HG03196 (cell line): Measurements from ENCODE around the gene KLF2.

Experiments used
- ATAC-seq: cut with Tn5 transposase; IDR thresholded peaks from one replicate; pipeline ENCODE4 v1.9.1; 2021; ENCODE audit not compliant: unreplicated experiment

The KLF2 gene

DNA sequence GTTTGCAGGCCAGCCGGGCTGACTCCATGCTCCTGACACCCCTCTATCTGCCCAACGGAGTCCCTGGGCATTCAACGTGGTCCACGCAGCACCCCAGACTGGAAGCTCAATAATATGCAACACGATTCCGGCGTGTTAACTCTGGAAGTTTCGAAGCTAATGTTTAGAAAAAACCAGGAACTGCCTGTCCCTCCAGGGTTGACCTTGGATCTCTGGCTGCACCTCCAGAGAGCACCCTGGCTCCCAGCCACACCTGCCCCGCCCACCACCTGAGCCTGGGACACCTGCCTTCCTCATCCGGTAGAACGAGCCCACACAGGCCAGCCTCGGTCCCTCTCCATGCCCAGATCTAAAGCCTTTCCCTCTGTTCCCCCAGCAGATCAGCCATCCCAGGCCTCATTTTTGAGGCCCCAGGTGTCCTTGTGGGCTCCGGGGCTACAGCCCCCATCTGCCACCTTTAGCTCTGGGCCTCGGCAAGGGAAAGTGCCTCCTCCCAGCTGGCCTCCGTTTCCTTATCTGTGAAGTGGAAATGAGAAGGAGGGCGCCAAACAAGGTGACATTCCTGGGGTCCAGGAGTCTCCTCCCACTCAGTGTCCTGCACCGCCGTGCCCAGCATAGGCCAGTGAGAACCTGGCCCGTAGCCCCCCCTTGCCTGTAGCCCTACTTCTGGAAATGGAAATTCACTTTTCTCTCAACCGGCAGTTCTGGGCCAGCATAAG, 38.7 kb downstream of the KLF2 start:
- no peak for ATAC-seq

GRCh38 chr19:16363852-16364230, 39.2 kb downstream of the KLF2 start:
- no peak for ATAC-seq

DNA sequence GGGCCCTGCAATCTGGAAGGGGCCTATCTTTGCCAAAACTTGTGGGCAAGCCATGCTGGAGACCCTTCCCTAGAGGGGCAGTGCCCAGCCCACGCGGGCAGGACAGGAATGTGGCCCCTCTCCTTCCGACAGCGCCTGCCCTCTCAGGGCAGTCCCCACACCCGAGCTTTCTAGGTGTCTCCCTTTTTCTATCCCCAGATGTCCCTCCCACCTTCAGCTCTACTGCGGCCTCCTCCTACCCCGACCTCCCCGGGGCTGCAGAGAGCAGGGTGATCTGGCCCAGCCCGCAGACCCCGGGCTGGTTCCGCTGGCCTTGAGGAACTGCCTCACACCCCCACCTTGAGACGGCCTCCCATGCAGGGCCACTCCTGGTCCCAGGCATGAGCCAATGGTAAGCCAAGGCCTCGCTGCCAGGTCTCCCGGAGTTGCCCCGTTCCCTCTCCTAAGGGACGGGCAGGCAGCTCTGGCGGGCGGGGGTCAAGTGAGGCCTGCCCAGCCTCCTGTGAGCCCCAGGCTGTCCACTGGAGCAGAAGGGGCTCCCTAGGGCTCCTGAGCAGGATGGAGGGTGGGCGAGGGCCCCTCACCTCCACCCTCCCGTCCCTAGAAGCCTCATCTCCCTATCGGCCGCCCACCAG, 39.7 kb downstream of the KLF2 start:
- ATAC-seq: no peak

GRCh38 chr19:16365300-16365996, 40.8 kb downstream of the KLF2 start:
- no peak for ATAC-seq

DNA sequence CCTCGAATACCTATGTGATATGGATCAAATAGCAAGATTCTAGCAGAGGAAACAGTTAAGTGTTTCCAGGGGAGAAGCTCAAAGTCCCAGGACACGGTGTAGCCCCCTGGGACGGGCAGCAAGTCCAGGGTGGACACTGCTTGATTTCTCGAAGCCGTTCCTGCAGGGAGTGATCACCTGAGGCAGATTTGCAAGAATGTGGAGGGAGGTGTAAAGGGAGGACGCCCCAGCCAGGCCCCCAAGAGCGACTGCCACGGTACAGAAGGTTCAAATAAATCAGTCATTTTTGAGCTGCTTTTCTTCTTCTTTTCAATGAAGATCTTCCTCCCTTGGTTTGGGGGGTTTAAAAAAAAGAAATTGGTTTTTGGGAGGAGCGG, 41.4 kb downstream of the KLF2 start:
- ATAC-seq: peak; percentile 3

GRCh38 chr19:16366433-16367260, 42.0 kb downstream of the KLF2 start:
- peak; percentile 37 for ATAC-seq

DNA sequence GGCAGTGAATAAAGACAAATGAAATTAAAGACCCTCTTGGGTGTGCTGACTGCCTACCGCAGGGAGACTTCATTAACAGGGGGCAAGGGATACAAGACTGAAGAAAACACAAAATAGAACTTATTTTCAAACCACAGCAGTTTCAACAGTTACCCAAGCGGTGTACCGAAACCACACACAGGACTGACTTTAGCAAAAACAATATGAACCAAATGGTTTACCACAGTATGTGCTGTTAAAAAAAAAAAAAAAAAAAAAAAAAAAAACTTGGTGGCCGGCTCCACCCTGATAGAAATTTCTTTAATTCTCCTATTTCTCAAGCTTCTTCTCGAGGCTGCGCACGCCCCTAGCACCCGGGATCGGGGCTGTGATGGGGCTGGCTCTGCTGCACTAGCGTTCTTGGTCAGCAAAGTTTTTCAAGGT, 42.6 kb downstream of the KLF2 start:
- peak; percentile 34 for ATAC-seq

DNA sequence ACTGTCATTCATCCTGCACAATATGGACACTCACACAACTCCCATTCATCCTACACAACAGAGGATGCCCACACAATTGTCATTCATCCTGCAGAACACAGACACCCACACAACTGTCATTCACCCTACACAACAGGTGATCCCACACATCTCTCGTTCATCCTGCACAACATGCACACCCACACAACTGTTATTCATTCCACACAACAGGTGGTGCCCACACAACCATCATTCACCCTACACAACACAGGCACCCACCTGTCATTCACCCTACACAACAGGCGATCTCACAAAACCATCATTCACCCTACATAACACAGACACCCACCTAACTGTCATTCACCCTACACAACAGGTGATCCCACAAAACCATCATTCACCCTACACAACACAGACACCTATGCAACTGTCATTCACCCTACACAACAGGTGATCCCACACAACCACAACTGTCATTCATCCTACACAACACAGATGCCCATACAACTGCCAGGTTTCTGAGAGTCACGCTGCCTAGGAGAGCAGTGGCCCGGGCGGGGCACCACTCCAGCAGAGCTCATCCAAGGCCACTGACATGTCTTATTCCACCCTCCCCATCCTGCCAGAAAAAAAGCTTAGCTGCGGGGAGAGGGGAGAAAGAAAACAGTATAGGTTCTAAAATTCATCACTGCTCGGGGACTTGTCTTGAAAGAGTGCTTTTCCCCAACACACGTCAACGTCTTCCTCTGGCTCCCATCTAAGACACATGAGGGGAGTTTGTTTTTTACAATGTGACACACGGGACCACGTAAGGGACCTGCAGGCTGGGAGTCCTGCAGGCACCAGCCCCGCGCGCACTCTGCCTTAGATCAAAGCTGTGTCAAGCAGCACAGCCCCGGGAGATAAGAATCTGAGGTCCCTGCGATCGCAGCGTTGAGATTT, 44.0 kb downstream of the KLF2 start:
- no peak for ATAC-seq

GRCh38 chr19:16369306-16369663, 44.7 kb downstream of the KLF2 start:
- ATAC-seq: no peak

- ATAC-seq: no peak
These were observed 45.3 kb downstream of the KLF2 start for GRCh38 chr19:16369664-16370576.

GRCh38 chr19:16370641-16371391, 46.2 kb downstream of the KLF2 start:
- ATAC-seq: no peak

DNA sequence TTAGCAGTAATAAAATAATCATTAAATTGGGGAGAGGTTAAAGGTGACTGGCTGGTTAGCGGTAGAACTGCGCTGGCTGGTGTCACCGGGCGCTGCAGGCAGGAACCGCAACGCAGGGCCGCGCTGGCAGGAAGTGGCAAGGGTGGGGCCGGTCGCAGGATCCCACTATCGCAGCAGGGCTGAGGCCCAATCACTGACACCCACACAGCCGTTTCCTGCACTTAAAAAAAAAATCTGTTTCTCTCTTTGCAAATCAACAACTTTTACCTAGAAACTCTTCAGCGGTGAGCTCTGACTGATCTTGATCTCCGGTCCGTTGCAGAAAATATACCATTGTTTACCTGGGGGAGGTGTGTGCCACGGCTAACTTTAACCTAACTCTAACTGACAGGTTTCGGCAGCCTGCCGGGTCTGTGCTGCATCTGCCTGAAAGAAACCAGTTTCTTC, 46.9 kb downstream of the KLF2 start:
- peak; percentile 74 for ATAC-seq

DNA sequence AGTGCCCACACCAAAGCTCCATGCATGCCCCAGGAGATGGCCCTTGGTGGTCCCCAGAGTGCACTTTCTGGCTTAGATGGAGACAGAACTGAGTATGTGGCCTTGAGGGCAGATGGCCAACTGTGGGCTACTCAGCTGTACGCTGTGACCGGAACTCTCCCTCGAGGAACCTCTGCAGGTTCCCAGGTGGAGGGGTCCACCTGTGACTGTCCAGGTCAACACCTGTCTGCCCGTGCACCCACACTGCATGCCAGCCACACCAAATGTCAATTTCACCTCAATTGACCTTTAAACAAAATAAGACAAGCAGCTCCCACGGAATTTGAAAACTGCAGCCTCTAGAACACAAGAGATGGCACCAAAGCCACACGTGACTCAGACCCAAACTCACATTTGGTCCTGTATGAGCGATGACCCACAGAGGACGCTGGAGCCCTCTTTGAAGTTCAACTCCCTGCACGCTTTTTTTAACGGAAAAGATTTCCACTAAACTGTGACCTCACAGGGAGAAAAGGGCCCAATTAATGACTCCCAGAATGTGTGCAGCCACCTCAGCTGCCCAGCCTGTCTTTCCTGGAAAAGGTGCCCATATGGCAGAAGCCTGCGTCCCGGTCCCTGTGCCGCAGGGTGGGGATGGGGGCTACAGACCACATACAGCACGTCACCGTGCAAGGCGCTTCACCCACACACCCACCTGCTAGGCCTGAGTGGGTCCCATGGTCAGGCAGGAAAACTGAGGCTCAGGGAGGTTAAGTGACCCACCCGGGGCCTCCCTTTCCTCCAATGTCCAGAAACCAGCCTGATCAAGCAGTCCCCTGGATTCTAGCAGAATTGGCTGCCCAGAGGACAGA, 47.7 kb downstream of the KLF2 start:
- no peak for ATAC-seq

DNA sequence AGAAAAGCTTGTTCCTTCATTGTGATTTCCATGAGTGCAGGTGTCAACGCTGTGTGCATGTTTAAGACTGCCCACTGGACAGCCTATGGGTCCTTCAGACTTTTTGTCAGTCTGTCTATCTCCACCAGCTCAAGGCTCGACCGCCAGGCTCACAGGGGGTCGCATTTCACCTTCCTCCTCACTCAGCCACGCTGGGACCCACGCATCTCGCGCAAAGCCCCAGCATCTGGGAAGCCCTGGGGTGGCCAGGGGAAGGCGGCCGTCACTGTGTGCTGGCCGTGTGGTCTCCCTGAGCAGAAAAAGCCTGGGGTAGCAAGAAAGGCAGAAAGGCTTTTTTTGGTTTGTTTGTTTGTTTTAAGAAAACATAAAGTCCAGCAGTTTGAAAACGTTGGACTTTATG, 48.5 kb downstream of the KLF2 start:
- no peak for ATAC-seq

GRCh38 chr19:16373532-16373931, 48.9 kb downstream of the KLF2 start:
- no peak for ATAC-seq

DNA sequence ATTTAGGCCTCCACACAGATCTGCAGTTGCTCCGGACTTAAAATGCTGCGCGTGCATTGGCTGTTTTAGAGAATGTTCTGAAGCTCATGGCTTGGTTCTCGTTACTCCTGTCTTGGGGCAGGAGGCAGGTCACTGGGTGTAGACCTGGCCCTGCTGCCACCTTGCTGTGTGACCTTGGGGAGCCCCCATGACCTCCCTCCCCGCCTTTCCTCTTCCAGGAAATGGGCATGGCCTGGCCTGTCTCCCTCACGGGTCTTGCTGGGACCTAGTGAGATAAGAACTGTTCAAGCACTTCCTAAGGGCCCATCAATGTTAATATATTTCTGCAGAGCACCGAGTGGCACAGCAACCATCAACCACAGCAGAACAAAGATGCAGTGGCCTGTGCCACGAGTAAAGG, 49.4 kb downstream of the KLF2 start:
- ATAC-seq: no peak

DNA sequence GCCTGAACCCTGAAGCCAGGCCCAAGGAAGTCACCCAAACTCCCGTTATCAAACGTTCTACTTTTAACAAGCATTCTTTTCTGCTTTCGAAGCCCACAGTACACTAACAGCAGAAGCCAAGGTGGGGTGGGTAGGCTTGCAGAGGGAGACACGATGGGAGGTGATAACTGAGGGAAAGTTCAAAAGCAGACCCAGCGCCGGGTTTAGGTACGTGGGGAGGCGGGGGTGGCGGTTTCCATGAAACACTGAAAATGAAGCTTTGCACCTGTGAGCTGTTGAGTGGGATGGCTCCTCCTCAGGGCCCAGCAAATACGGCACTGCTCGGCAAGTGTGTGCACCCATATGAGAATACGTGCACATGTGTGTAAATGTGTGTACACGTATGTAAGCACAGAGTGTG, 49.8 kb downstream of the KLF2 start:
- ATAC-seq: no peak
